COR-L47 (cell line): ENCODE measurements around the gene TEDC1.
"Not testable (repeated sequence)": the region's sequence is repeated elsewhere in the genome, so short reads cannot be mapped to it uniquely, and the experiment has no call there.

Experiments
- DNase-seq: peaks from one replicate; lab custom pipeline; 2025; lab: John Stamatoyannopoulos, UW

The TEDC1 gene

GRCh38 chr14:105537580-105538474 is 46.8 kb downstream of the TEDC1 start:
- DNase-seq = peak; percentile 14

DNA sequence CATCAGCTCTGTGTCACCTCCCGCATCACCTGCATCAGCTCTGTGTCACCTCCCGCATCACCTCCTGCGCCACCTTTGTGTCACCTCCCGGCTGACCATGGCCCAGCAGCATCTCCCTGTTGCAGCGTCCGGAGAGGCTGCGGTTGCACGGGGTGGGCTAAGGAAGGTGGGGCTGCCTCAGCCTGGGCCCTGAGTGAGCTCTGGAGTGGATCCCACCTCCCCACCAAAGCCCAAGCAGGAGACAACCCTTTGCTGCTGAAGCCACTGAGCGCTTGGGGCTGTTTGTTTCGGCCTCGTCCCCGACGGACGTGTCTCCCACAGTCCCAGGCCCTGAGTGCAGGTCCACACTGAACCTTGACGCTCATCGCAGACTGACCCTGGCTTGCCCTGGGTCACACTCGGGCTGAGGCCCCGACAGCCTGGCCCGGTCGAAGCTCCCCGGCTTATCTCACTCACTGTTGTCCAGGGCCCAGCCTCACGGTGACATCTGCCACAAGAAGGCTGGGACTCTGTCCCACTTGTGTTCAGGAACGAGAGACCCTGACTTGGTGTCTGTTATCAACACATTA is 47.5 kb downstream of the TEDC1 start:
- DNase-seq = no peak

- DNase-seq = no peak
These were observed 49.8 kb downstream of the TEDC1 start for GRCh38 chr14:105540811-105541210.

- no peak for DNase-seq
These were observed 50.3 kb downstream of the TEDC1 start for GRCh38 chr14:105541218-105541875.

DNA sequence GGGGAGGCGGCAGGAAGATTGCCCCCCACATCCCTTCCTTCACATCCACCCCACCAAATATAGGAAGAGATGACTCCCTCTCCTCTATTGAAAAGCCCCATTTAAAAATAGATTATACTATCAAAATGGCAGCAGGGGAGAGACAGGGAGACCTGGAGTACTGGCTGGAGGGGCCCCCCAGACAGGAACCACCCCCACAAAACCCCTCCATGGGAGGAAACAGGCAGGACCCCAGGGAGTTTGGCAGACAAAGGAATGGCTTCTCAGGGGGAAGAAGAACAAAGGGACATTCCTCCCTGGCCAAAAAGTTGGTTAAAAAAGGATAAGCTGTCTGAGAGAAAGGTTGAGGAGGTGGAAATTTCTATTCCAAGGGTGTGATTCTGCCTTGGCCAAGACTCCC is 54.6 kb downstream of the TEDC1 start:
- DNase-seq = not testable (repeated sequence)

DNA sequence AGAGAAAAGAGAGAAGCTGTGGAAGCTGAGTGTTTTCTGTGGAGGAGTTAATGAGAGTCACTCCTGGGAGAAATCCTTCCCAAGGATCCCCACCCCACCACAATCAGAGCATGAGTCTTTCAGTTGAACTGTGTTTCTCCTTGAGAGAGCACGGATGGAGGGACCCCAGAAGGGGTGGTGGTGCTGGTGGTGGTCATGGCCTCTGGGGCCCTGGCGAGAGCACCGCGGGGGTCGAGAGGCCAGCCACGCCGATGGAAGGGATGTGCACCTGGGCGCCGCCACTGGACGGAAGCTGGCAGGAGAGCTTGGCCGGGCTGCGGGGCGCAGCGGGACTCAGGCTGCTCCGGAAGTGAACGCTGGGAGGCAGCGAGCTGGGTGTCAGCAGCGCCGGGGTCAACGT is 55.4 kb downstream of the TEDC1 start:
- not testable (repeated sequence) for DNase-seq

- not testable (repeated sequence) for DNase-seq
These were observed 56.0 kb downstream of the TEDC1 start for GRCh38 chr14:105547072-105547471.

DNA sequence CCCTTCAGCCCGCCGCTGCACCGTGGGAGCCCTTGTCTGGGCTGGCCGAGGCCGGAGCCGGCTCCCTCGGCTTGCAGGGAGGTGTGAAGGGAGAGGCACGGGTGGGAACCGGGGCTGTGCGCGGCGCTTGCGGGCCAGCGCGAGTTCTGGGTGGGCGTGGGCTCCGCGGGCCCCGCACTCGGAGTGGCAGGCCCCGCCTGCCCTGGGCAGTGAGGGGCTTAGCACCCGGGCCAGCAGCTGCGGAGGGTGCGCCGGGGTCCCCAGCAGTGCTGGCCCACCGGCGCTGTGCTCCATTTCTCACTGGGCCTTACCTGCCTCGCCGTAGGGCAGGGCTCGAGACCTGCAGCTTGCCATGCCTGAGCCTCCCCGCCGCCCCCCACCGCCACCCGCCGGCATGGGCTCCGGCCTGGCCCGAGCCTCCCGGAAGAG is 56.7 kb downstream of the TEDC1 start:
- no peak for DNase-seq
